Upper lobe of left lung (tissue), 4 donors: ENCODE measurements around the gene SFTA2.

ENCODE experiments used
- CTCF ChIP-seq, 6 experiments: fragments of 450-650 bp in 4 of 6; fragments of 200-600 bp in 2 of 6; sonication (generic) in 2 of 6; IDR thresholded peaks; one replicate each; pipeline ENCODE4 v1.5.1; 2016 to 2019; ENCODE audit warnings: antibody characterized with exemption in 6 of 6
- EP300 ChIP-seq, 4 donors: sonication (generic); formaldehyde crosslinking; IDR thresholded peaks; one replicate each; pipeline ENCODE4 v1.5.1; 2017; ENCODE audit warnings: antibody characterized with exemption in 4 of 4, control low read depth in 2 of 4
- POLR2A ChIP-seq, 4 donors: fragments of 450-650 bp; IDR thresholded peaks; one replicate each; pipeline ENCODE4 v1.5.1; 2016 to 2017; ENCODE audit warnings: antibody characterized with exemption in 4 of 4, mild to moderate bottlenecking in 2 of 4

GRCh38 chr6:30963641-30964040 lies 31.7 kb upstream of the SFTA2 start:
- TF ChIP-seq CTCF (IDR thresholded peaks at IDR 0.05), result no peak
- no peak for TF ChIP-seq POLR2A (IDR thresholded peaks at IDR 0.05)
- TF ChIP-seq EP300 (IDR thresholded peaks at IDR 0.05), result no peak
